ENCODE results near the gene SKAP1. TPM values are rescaled to one million over a fixed set of nuclear protein-coding genes. Genes with fewer than 3 reads are reported as not detected.

SKAP1 gene
- total RNA-seq, 1 donor from 2014 or later = 5.1 TPM

DNA sequence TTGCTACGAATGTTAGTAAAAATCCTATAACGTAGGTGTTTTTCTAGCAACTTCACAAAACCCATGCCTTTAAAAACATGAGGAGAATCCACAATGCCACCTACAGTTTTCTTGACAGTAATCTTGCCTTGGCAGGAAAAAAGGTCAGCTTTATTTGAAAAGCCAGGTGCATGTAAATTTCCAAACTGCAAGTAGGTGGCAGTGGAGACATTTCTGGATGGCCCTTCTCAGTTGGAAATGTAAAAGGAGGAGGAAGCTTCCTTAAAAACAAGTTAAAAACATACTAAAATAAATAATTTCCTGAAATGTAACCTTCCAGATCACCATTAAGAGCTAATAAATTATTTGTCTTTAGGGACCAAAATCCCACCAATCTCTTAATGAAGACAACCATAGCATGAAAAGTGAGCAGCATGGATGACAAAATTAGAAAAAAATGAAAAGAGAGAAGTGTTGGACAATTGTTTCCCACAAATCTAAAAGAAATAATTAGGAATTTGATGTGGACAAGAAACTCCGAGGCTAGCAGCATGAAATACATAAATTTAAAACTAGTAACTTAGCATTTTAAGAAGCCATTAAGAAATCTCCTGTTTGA, 170.2 kb downstream of the SKAP1 start:
- DNase-seq (no peak), ATAC-seq (no peak)
- Histone ChIP-seq H3K9me3 (no peaks in the 10 kb centered on the region), H3K27me3 (peaks cover 3% of the 10 kb centered on the region), H3K27ac (no peak overlapping the region), H3K4me1 (no peaks in the 10 kb centered on the region), H3K36me3 (no peaks in the 10 kb centered on the region), H3K4me3 (no peak overlapping the region)
- intact Hi-C loops (cut with DNase I) = no loop called here
- TF ChIP-seq, protein P1, sequence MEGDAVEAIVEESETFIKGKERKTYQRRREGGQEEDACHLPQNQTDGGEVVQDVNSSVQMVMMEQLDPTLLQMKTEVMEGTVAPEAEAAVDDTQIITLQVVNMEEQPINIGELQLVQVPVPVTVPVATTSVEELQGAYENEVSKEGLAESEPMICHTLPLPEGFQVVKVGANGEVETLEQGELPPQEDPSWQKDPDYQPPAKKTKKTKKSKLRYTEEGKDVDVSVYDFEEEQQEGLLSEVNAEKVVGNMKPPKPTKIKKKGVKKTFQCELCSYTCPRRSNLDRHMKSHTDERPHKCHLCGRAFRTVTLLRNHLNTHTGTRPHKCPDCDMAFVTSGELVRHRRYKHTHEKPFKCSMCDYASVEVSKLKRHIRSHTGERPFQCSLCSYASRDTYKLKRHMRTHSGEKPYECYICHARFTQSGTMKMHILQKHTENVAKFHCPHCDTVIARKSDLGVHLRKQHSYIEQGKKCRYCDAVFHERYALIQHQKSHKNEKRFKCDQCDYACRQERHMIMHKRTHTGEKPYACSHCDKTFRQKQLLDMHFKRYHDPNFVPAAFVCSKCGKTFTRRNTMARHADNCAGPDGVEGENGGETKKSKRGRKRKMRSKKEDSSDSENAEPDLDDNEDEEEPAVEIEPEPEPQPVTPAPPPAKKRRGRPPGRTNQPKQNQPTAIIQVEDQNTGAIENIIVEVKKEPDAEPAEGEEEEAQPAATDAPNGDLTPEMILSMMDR (IDR thresholded peaks at IDR 0.05) = peak; percentile 42

DNA sequence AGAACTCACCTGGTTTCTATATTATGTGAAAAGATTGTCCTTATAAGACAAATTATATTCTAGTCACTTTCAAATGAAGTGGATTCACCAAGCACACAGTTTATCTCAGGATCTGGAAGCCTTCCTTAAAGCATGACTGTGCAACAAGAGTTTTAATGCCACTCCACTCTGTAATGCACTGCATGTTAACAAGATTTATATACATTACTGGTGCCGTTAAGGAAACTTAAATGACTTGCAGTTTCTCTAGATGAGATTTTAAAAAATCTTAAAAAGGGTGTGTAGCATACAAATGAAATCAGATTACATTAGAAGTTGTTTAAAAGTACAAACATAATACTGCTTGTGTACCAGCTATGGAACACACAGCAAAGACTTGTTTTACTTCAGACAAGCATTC, 171.7 kb downstream of the SKAP1 start:
- ATAC-seq (no peak), DNase-seq (no peak)
- H3K9me3 ChIP-seq = no peaks in the 10 kb centered on the region
- TF ChIP-seq, protein P1 (IDR thresholded peaks at IDR 0.05) = no peak
- H3K36me3 ChIP-seq = no peaks in the 10 kb centered on the region
- no peak overlapping the region for H3K4me3 ChIP-seq
- intact Hi-C loops (cut with DNase I) = no loop called here
- no peak overlapping the region for H3K27ac ChIP-seq
- no peaks in the 10 kb centered on the region for H3K4me1 ChIP-seq
- H3K27me3 ChIP-seq = peaks cover 3% of the 10 kb centered on the region

DNA sequence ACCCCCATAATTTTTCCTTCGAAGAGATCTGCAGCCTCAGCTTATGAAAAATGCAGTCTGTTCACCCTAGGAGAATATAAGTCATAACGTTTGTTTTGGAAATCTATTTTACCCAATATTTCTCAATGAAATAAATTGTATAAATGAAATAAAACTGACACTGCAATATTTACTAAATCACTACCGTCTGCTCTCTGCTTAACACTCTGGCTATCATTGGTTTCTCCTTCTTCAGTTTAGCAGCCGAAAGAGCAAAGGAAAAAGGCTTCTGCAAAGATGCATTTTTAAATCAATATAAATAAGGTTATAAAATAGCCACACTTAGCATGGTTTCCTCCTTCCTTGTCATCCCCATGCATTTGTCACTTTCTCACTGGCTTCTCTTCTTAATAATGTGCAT, 174.3 kb downstream of the SKAP1 start:
- H3K4me1 ChIP-seq = no peaks in the 10 kb centered on the region
- DNase-seq = no peak
- H3K9me3 ChIP-seq = no peaks in the 10 kb centered on the region
- H3K4me3 ChIP-seq = no peak overlapping the region
- TF ChIP-seq, protein P1 (IDR thresholded peaks at IDR 0.05) = no peak
- H3K27me3 ChIP-seq = peaks cover 3% of the 10 kb centered on the region
- no peak overlapping the region for H3K27ac ChIP-seq
- H3K36me3 ChIP-seq = no peaks in the 10 kb centered on the region
- intact Hi-C loops (cut with DNase I) = no loop called here
- no peak for ATAC-seq

- H3K9me3 ChIP-seq = no peaks in the 10 kb centered on the region
- ATAC-seq (no peak), DNase-seq (no peak)
- H3K27me3 ChIP-seq = peaks cover 3% of the 10 kb centered on the region
- H3K36me3 ChIP-seq = no peaks in the 10 kb centered on the region
- H3K4me3 ChIP-seq = no peak overlapping the region
- H3K4me1 ChIP-seq = no peaks in the 10 kb centered on the region
- TF ChIP-seq, protein P1 (IDR thresholded peaks at IDR 0.05) = no peak
- no peak overlapping the region for H3K27ac ChIP-seq
- intact Hi-C loops (cut with DNase I) = no loop called here
Observed at GRCh38 chr17:48254896-48255295, 175.1 kb downstream of the SKAP1 start.

DNA sequence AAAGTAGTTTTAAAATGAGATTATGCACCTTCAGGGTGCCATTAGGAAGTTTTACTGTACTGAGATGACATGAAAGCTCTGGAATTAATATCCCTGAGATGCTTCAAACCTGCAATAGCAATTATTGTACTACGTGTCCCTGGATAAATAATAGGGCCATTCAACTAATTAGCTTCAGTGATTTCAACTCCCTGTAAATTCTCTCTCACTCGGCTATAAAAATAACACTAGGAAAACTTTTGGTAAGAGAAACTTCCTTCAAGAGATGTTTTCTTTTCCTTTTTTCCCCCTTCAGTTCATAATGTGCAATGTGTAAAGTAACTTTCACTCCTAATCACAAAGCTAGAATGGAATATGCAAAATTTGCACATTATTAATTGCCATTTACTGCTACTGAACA, 176.0 kb downstream of the SKAP1 start:
- Histone ChIP-seq H3K36me3 (no peaks in the 10 kb centered on the region), H3K27me3 (peaks cover 3% of the 10 kb centered on the region), H3K4me3 (no peak overlapping the region), H3K4me1 (no peaks in the 10 kb centered on the region), H3K27ac (no peak overlapping the region), H3K9me3 (no peaks in the 10 kb centered on the region)
- ATAC-seq (no peak), DNase-seq (no peak)
- TF ChIP-seq, protein P1 (IDR thresholded peaks at IDR 0.05) = no peak
- intact Hi-C loops (cut with DNase I) = no loop called here

- DNase-seq (no peak), ATAC-seq (no peak)
- Histone ChIP-seq H3K27me3 (peaks cover 3% of the 10 kb centered on the region), H3K9me3 (no peaks in the 10 kb centered on the region), H3K4me1 (no peaks in the 10 kb centered on the region), H3K27ac (no peak overlapping the region), H3K4me3 (no peak overlapping the region), H3K36me3 (no peaks in the 10 kb centered on the region)
- intact Hi-C loops (cut with DNase I) = no loop called here
- TF ChIP-seq, protein P1 (IDR thresholded peaks at IDR 0.05) = no peak
Observed at GRCh38 chr17:48251950-48252349, 178.1 kb downstream of the SKAP1 start.
